ENCODE data around the gene PSMD6.

PSMD6 gene

DNA sequence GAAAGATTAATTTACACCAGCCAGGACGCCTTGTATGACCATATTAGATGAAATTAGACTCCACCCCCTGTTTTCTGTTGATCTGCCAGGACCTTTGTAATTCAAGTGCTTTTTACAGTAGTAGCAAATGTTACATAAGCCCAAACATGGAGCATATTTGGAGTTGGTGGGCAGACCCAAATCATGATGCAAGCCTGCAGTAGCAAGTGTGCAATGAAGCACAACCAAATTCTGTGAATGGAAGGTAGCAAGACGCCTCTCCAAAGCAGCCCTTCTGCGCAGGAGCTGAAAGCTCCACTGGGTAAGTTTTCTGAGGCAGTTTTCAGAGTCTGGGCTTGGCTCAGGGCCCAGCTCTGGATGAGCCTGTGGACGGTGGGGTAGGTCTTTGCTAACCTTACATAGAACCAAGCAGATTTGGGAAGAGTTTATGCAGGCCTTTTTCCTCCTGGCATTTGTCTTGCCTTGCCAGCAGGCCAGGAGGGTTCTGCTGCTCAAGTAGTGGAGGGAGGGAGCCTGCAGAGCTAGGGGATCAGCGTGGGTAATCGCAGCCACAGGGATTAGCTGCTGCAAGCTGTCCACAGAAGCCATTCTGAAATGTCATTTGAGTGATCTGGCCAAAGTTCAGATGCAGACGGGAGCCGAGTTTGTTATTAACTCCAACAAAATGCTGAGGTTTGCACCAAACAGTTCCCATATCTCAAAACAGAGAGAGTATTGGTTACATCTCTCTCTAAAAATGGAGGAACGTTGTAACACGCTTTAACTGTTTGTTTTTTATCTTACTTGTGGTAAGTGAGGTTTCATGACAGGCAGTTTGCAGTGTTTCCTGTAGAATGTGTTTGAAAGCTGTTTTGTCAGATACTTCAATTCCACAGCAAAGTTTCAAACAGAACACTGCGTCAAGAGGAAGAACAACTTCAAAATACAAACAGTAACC lies 55.4 kb downstream of the PSMD6 start:
- H3K4me3 ChIP-seq (ENCODE audit: low read depth, low read length): peak overlapping the region; percentile 38
- ChIA-PET POLR2A (interaction anchor here (0.7 kb wide), 1 partner anchor 56 kb away, joined by 3 read pairs; no protein-coding TSS in a partner anchor), CTCF (interaction anchor here (0.6 to 8.3 kb wide), 7 partner anchors 10 to 622 kb away, joined by 3 to 68 read pairs (median 5); no protein-coding TSS in a partner anchor)
- no peak for DNase-seq (ENCODE audit: low read depth, low spot score)
- TF ChIP-seq, protein P1, sequence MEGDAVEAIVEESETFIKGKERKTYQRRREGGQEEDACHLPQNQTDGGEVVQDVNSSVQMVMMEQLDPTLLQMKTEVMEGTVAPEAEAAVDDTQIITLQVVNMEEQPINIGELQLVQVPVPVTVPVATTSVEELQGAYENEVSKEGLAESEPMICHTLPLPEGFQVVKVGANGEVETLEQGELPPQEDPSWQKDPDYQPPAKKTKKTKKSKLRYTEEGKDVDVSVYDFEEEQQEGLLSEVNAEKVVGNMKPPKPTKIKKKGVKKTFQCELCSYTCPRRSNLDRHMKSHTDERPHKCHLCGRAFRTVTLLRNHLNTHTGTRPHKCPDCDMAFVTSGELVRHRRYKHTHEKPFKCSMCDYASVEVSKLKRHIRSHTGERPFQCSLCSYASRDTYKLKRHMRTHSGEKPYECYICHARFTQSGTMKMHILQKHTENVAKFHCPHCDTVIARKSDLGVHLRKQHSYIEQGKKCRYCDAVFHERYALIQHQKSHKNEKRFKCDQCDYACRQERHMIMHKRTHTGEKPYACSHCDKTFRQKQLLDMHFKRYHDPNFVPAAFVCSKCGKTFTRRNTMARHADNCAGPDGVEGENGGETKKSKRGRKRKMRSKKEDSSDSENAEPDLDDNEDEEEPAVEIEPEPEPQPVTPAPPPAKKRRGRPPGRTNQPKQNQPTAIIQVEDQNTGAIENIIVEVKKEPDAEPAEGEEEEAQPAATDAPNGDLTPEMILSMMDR (IDR thresholded peaks at IDR 0.05; ENCODE audit: insufficient read depth, low read length, missing control alignments): no peak

- ChIA-PET POLR2A (no interaction called here), CTCF (interaction anchor here (1.2 to 8.3 kb wide), 4 partner anchors 9 to 621 kb away, joined by 3 to 68 read pairs (median 7); no protein-coding TSS in a partner anchor)
- TF ChIP-seq, protein P1 (IDR thresholded peaks at IDR 0.05; ENCODE audit: insufficient read depth, low read length, missing control alignments): no peak
- no peak for DNase-seq (ENCODE audit: low read depth, low spot score)
- H3K4me3 ChIP-seq (ENCODE audit: low read depth, low read length): no peak overlapping the region
Observed at GRCh38 chr3:63966871-63967270, 56.4 kb downstream of the PSMD6 start.

DNA sequence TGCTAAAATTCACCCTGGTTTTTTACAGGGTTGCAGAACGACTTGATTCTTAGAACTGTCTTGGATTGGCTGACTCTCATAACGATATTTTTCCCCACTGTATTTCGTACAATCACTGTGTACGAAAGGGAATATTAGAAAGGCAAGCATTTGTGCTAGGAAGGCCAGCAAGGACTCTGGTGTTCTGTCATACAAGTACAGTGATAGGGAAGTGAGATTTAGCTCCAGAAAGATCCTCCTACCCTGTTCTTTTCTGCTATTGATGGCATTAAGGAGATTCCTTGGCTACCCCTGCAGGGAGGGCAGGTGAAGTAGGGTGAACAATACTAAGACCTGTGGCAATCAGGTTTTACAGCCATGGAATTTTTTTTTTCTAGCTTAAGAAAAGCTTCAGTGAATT lies 57.3 kb downstream of the PSMD6 start:
- no peak overlapping the region for H3K4me3 ChIP-seq (ENCODE audit: low read depth, low read length)
- ChIA-PET POLR2A (no interaction called here), CTCF (interaction anchor here (6.3 to 8.3 kb wide), 2 partner anchors 9 to 27 kb away, joined by 68 to 90 read pairs; no protein-coding TSS in a partner anchor)
- no peak for DNase-seq (ENCODE audit: low read depth, low spot score)
- TF ChIP-seq, protein P1 (IDR thresholded peaks at IDR 0.05; ENCODE audit: insufficient read depth, low read length, missing control alignments): no peak

GRCh38 chr3:63964681-63965485 lies 58.4 kb downstream of the PSMD6 start:
- TF ChIP-seq, protein P1 (IDR thresholded peaks at IDR 0.05; ENCODE audit: insufficient read depth, low read length, missing control alignments): no peak
- ChIA-PET POLR2A (no interaction called here), CTCF (interaction anchor here (0.7 to 8.3 kb wide), 8 partner anchors 8 to 615 kb away, joined by 3 to 90 read pairs (median 4); no protein-coding TSS in a partner anchor)

DNA sequence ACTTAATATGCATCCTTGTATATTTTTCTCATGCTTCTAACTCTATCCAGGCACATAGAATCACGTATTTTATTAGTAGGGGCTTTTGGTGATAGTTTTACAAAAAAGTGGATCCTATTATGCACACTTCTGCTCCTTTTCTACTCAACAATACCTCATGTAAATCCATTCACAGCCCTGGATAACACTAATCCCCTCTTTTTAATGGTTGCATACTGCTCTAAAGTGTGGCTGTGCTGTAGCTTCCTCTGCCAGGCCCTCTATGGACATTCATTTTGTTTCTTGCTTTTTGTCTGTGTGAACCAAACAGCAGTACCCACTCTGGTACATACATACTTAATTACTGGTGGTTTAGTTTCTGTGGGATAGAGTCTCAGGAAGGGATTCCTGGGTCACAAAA lies 59.8 kb downstream of the PSMD6 start:
- H3K4me3 ChIP-seq (ENCODE audit: low read depth, low read length): no peak overlapping the region
- POLR2A ChIA-PET: interaction anchor here (0.6 kb wide), 1 partner anchor 60 kb away, joined by 3 read pairs; no protein-coding TSS in a partner anchor
- no peak for DNase-seq (ENCODE audit: low read depth, low spot score)
- CTCF ChIA-PET: interaction anchor here (0.7 to 8.3 kb wide), 10 partner anchors 10 to 48 kb away, joined by 3 to 90 read pairs (median 5); no protein-coding TSS in a partner anchor
- TF ChIP-seq, protein P1 (IDR thresholded peaks at IDR 0.05; ENCODE audit: insufficient read depth, low read length, missing control alignments): no peak

More at GRCh38 chr3:63964681-63965485, 58.4 kb downstream of the PSMD6 start:
- H3K4me3 ChIP-seq (ENCODE audit: low read depth, low read length): no peak overlapping the region
- no peak for DNase-seq (ENCODE audit: low read depth, low spot score)
